GM19463 (cell line): Measurements from ENCODE around the gene AP5M1.
A peak's percentile ranks its signal among the peaks of the same experiment; 100 is the strongest.
"Not testable (repeated sequence)": the region's sequence is repeated elsewhere in the genome, so short reads cannot be mapped to it uniquely, and the experiment has no call there.

ENCODE experiments used
- ATAC-seq: cut with Tn5 transposase; IDR thresholded peaks from one replicate; pipeline ENCODE4 v1.9.1; 2021; ENCODE audit warnings: mild to moderate bottlenecking, moderate library complexity; ENCODE audit not compliant: unreplicated experiment

Gene AP5M1

DNA sequence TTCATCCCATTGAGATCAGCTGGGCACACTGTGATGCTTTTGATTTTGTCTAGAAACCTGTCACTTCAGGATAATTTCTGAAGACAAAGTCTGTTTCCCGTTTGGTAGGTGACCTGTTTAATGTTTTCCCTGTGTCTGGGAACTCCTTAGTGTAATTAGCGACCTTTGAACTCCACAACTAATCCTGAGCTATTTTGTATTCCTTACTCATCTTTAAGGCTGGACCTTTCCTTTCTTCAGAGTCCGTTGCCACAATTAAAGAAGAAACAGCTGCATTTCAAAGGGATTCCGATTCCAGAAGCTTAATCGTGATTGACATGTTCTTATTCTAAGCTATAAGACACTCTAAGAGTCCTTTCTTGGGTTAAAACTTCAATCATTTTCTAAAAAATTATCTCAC lies 22.0 kb downstream of the AP5M1 start:
- no peak for ATAC-seq

DNA sequence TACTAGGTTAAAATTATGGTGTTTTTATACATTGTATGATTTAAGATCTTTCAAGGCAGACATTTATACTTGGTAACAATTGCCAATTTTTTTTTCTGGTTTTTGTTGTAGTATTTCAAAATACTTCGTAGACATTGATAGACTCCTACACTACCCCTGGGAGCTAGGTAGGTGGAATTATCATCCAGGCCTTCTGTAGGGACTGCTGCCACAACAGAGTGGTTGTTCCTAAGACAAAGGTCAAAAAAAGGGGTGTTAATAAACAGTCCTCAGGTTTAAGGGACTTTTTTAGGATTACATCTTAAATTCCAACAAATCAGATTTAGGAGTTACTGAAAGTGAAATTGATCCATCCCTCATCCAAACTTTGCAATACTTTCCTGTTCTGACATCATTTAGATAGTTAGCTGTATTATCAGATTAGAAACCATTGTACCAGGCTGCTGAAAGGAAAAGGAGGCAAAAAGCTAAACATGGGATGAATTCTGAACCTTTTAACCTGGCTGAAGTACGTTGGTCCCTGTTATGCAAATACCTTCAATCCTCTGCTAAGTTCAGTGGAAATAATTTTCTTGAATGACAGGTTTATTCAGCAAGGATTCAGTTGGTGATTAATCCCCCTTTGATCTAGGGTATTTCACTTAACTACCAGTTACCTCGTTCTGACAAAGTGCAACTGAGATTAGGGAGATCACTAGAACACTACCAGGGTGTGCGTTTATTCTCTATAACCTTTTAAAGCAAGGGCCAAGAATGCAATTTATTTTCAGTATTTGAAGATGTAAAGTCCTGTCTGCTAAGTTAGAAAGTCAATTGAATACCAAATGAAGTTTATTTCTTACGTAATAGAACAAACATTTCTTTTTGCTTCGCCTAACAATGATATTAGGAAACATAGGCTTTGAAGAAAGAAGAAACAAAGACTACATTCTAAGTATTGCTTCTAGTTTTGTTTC lies 23.2 kb downstream of the AP5M1 start:
- ATAC-seq = no peak

DNA sequence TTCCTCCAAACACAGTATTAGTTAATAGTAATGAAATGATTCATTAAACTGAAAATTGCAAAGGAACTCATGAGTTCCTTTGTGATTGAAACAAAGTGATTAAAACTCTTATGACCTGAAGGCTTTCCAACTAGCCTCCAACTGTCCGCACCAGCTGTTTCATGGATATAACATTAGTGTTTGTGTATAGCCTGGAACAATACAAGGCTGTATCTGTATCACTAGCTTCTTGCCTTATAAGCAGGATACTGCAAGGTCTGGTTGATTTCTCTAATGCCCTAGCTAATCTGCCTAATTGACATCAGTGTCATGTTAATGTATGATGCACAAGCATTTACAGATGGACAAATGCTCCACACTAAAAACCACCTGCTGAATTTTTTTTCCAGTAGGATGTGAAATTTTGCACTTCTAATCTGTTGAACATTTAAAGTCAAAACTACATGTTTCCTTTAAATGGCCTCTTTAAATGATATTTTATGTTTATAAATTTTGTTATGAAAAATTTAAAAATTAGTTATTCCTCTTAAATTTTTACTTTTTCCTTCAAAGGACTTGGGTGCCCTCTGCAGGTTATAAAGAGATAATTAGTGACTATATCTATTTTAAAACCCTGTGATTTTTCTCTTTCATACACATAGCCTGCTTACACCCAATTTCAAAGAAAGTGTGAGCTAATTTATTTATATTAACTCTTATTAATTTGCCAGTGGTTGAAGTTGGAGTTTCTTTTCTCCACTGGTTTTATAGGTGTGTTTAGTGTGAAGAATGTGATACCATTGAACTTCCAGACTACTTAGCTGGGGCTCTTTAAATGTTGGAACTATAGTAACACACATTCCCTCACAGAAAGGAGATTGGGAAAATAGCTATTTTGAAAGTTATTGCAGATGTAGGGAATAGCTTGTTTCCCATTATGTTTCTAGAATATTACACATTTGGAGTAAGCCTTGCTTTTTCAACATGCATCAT lies 25.4 kb downstream of the AP5M1 start:
- ATAC-seq = no peak

DNA sequence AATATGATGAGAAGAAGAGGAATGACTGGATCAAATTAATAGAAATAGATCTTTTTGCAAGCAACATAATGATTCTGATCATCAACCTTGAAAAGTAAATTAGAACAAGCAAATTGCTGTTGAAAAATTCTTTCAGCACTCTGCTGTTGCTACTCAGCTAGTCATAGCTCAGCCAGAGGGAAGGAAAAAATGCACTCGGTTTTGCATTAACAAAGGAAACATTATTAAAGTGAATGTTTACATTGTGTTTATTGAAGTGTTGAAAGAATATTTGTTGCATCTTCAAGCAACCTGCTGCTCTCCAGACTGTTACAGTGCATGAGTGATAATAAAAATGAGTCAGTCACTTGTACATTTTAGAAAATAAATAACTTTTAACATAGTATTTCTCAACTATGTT lies 26.5 kb downstream of the AP5M1 start:
- ATAC-seq = no peak

DNA sequence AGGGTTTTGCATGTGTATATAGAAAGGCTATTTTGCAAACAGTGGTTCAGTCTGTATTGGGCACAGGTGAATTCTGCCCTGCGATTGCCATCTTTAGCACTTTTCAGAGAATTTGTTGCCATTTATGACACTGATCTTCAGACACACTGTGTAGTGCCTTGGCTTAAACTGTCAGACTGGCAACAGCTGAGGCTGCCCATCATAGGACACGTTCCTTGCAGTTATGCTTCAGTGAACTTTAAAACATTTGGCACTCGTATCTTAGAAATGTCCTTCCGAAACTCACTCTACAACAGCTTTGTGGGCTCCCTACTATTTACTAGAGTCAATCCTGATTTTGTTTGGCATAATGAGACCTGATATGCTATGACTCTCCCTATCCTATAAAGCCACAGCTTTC lies 29.1 kb downstream of the AP5M1 start:
- no peak for ATAC-seq

DNA sequence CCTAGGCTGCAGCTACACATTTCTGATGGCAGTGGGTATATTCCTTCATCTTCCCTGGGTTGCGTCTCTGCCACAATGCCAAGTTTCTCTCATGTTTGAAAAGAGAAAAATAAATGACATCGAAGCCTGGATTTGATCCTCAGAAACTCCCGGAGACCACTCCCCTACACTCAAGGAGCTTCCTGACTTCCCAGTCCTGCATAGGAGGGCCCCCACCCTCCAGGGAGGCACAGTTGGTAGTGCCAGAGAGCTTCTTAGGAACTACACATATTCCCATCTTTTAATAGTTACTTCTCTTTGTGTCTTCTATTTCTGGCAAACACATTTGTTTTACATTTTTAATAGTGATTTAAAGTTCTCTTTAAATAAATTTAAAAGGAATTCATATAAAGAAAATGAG lies 30.7 kb downstream of the AP5M1 start:
- ATAC-seq = no peak

DNA sequence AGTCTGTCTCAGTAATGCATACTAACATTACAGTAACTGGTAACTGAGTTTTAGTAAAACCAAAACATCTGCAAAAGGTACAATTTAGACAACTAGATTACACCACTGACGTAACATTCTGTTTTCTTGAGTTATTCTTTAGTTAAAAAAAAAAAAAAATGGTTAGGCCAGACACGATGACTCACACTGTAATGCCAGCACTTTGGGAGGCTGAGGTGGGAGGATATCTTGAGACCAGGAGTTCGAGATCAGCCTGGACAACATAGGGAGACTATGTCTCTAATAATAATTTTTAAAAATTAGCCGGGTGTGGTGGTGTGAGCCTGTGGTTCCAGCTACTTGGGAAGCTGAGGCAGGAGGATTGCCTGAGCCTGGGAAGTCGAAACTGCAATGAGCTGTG lies 34.1 kb downstream of the AP5M1 start:
- no peak for ATAC-seq

DNA sequence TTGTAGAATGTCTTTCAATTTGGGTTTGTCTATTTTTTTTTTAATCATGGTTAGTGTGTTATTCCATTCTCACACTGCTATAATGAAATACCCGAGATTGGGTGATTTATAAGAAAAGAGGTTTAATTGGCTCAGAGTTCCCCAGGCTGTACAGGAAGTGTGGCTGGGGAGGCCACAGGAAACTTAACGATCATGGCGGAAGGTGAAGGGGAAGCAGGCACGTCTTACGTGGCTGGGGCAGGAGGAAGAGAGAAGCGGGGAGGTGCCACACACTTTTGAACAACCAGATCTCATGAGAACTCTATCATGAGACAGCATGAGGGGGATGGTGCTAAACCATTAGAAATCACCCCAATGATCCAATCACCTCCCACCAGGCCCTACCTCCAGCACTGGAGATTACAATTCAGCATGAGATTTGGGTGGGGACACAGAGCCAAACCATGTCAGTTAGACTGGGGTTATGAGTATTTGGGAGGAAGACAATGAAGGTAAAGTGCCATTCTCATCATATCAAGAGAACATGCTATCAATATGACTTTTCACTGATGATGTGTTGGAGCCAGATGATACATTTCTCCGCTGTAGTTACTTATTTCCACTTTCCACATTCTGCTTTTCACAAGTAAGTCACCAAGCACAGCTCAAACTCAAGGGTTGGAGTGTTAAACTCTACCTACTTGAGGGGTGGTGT lies 45.8 kb downstream of the AP5M1 start:
- ATAC-seq = no peak

DNA sequence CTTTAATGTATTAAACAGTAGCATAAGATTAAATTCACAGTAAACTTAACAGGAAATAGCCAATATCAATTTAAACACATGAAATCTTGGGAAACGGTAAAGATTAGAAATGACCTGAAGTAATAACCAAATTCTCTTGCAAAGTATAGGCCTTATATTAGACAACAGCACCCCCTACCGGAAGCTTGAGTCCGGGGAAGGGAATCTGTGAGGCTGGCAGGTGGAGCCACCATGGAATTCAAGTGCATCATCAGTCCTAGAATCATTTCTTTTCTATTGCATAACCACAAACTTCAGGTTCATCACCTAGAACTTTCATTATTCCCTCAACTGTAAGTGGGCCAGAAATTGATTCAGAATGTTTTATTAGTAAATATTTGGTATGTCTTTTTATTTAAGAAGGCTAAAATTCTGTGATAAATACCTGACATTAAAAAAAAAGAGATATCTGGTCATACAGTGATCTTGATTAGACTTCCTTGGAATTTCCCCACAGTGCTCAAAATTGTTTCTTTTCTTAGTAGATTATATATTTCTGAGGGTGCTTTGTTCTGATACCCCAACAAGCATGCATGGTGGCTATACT lies 48.6 kb downstream of the AP5M1 start:
- no peak for ATAC-seq

DNA sequence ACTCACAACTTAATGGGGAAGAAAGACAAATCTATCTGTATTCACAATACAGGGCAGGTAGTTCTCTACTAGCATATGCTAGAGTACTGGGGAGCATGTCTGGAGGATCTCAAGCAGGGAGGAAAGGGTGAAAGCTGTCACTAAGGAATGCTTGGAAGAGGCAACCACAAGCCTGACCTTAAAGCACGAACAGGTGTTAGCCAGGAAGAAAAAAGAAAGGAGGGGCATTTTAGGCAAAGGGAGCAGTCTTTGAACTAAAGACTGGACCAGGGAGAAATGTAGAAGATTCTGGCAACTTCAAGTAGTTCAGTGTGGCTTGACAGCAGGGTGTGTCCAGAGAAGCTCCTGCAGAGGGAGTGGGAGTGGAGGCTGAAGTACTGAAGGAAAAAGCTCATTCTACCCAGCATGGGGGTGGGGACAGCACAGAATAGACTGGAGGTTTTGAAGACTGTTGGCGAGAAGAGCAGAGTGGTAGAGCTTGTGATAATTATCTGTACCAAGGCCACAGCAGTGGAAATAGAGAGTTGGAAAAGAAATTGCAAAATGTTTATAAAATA lies 50.9 kb downstream of the AP5M1 start:
- ATAC-seq = no peak

DNA sequence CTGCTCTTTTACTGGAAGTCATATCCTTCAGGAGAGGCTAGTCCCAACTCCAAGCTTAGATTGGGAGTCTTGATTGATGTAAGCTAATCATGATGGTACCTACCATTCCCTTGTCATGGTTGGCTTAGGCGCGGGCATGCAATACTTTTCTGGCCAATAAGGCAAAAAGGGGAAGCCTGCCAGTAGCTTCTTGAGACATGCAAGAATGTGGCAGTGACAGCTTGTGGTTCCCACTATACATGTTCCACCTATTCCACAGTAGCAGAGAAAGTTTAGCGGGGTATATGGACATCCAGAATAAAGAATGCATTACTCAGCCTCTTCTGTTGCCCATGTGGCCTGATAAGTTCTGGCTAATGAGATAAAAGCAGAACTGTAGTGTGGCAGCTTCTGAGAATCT lies 55.0 kb downstream of the AP5M1 start:
- ATAC-seq = no peak

DNA sequence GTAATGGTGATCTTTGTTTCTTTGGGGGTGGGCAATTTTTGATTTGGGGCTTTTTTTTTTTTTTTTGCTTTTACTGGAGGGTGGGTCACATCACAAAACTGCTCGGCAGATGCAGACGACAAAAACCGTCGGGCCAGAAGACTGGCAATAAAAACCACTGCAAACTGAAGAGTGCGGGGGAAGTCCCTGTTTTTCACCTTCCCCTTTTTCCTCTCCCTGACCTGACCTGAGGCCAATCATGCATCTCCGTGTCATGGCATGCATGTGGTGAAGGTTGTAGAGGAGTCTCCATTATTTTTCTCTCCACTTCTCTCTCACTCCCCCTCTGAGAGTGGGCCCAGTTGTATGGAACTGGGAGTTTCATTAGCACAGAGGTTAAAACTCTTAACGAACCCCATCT lies 57.5 kb downstream of the AP5M1 start:
- ATAC-seq = peak; percentile 98

DNA sequence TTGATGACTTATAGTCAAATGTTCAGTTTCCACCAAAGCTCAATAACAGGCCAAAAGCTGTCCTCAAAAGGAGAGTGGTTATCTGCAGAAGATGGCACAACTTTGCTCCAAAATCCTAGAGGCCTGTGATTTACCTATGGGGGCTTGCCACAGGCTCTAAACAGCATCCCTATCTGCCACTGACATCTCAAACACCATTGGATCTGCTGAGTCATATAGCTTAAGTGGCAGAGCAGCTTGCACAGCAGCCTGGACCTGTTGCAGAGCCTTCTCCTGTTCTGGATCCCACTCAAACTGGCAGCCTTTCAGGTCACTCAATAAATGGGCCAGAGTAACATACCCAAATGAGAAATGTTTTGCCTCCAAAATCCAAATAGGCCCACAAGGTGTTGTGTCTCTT lies 61.1 kb downstream of the AP5M1 start:
- no peak for ATAC-seq

DNA sequence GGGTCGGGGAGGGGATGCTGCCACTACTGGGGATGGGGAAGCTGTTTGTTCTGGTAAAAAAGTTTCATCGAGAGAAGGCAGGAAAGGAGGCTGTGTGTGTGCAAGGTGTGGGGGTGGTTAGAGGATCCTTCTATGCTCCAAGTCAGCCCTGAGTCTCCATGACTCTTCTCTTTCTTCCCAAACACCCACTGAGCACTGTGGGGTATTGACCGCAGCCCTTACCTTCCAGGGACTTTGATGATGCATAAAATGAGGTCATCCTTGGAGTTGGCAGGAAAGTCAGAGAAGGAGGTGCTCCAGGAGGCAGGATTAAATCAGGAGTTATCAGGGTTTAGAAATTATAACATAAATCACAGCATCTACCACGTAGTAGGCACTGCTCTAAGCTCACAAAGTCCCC lies 63.7 kb downstream of the AP5M1 start:
- ATAC-seq = not testable (repeated sequence)

DNA sequence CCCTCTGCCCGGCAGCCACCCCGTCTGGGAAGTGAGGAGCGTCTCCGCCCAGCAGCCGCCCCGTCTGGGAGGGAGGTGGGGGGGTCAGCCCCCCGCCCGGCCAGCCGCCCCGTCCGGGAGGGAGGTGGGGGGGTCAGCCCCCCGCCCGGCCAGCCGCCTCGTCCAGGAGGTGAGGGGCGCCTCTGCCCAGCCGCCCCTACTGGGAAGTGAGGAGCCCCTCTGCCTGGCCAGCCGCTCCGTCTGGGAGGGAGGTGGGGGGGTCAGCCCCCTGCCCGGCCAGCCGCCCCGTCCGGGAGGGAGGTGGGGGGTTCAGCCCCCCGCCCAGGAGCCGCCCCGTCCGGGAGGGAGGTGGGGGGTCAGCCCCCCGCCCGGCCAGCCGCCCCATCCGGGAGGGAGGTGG lies 65.0 kb downstream of the AP5M1 start:
- ATAC-seq = not testable (repeated sequence)

DNA sequence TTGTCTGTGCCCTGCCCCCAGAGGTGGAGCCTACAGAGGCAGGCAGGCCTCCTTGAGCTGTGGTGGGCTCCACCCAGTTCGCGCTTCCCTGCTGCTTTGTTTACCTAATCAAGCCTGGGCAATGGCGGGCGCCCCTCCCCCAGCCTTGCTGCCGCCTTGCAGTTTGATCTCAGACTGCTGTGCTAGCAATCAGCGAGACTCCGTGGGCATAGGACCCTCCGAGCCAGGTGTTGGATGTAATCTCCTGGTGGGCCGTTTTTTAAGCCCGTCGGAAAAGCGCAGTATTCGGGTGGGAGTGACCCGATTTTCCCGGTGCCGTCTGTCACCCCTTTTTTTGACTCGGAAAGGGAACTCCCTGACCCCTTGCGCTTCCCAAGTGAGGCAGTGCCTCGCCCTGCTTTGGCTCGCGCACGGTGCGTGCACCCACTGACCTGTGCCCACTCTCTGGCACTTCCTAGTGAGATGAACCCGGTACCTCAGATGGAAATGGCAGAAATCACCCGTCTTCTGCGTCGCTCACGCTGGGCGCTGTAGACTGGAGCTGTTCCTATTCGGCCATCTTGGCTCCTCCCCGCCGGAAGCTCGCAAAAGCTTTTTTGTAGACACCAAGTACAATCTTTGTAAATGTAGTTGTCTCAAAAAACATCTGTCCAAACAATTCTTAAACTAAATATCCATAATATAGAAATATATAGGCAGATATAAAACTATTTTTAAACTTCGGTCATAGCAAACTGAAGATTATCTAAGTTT lies 75.0 kb downstream of the AP5M1 start:
- not testable (repeated sequence) for ATAC-seq

DNA sequence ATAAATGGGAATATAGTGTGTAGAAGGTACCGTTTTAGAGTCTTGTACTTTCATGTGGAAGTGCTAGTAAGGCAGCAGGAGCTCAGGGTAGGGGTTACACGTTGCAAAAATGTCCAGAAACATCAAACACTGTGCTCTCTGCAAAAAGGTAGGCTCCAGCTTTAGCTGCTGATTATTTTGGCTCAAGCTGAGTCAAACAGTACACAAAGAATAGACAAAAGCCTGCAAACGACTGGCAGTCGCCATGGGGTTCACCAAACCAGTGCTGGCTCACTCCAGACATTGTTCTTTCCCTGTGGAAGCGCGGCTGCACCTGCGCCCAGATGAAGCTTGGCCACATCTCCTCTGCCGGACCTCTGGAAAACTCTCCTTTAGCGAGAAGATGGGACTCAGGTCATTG lies 76.3 kb downstream of the AP5M1 start:
- ATAC-seq = no peak

DNA sequence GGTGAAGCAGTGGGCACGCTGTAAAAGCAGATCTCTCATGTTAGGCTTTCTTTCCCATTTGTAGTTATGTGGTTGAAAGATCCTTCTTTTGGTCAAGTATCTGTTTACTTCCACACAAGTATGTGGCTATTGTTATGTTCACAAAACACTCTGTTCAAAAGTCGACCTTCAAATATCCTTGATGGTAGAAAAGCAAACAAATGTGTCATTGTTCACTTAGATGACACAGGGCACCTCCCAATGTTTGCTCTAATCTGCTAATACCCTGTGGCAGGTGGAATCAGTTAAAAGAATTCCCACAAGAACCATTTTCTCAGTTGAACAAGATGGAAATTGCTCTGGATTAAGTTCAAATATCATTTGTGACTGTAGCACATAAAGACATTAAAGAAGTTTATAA lies 78.0 kb downstream of the AP5M1 start:
- no peak for ATAC-seq
